NCI-H2081 treated with DMSO at 0.1 percent for 48 hours (cell line): ENCODE measurements around the gene FITM1.
"Not testable (repeated sequence)": the region's sequence is repeated elsewhere in the genome, so short reads cannot be mapped to it uniquely, and the experiment has no call there.

Experiments used
- DNase-seq: peaks from one replicate; lab custom pipeline; 2025; lab: John Stamatoyannopoulos, UW

FITM1 gene

GRCh38 chr14:24098229-24098926 is 32.1 kb upstream of the FITM1 start:
- no peak for DNase-seq

- DNase-seq, result no peak
Measured at GRCh38 chr14:24098927-24099813, 31.3 kb upstream of the FITM1 start.

- no peak for DNase-seq
Measured at GRCh38 chr14:24100197-24100981, 30.1 kb upstream of the FITM1 start.

GRCh38 chr14:24100982-24101494 is 29.4 kb upstream of the FITM1 start:
- DNase-seq, result no peak

- no peak for DNase-seq
Measured at GRCh38 chr14:24102357-24103048, 28.0 kb upstream of the FITM1 start.

- no peak for DNase-seq
Measured at GRCh38 chr14:24103451-24103850, 27.0 kb upstream of the FITM1 start.

GRCh38 chr14:24105609-24106239 is 24.7 kb upstream of the FITM1 start:
- not testable (repeated sequence) for DNase-seq

GRCh38 chr14:24106672-24107271 is 23.7 kb upstream of the FITM1 start:
- DNase-seq, result no peak

GRCh38 chr14:24108336-24108874 is 22.1 kb upstream of the FITM1 start:
- DNase-seq, result no peak

- no peak for DNase-seq
Measured at GRCh38 chr14:24110060-24110459, 20.4 kb upstream of the FITM1 start.

- DNase-seq, result no peak
Measured at GRCh38 chr14:24110523-24110922, 19.9 kb upstream of the FITM1 start.

GRCh38 chr14:24113379-24113800 is 17.1 kb upstream of the FITM1 start:
- no peak for DNase-seq

GRCh38 chr14:24113801-24114531 is 16.5 kb upstream of the FITM1 start:
- DNase-seq, result peak; percentile 74

GRCh38 chr14:24114532-24115421 is 15.7 kb upstream of the FITM1 start, which contains the start of the genes DCAF11 and NRL:
Gene DCAF11 (plus strand): TSS chr14:24114777. CDS start chr14:24115595, 818 bp downstream.
Gene NRL (minus strand): TSS chr14:24114949. CDS start chr14:24082848, 32,101 bp downstream.
- peak; percentile 99 for DNase-seq

- DNase-seq, result no peak
Measured at GRCh38 chr14:24115422-24116127, 14.9 kb upstream of the FITM1 start.

GRCh38 chr14:24116128-24116814 is 14.2 kb upstream of the FITM1 start:
- no peak for DNase-seq

- no peak for DNase-seq
Measured at GRCh38 chr14:24117179-24117578, 13.3 kb upstream of the FITM1 start.
